HCT116 (cell line): Measurements from ENCODE around the gene FBH1. TPM values are rescaled to one million over a fixed set of nuclear protein-coding genes. Genes with fewer than 3 reads are reported as not detected.

Experiments
- ATAC-seq: fragments of 200-7000 bp; cut with Tn5 transposase; 2 replicates; pipeline ENCODE4 v1.9.1; 2020; ENCODE audit warnings: mild to moderate bottlenecking, moderate library complexity
- BruUV-seq: library from RNA; stranded (reverse); fragments of 400-500 nt; replicated peaks from 2 replicates; lab custom pipeline; 2021; lab: Mats Ljungman, UMichigan
- CTCF ChIA-PET: fragments of 300-600 bp; sonication (Branson Sonifier 250); formaldehyde crosslinking; loops from one replicate; lab custom pipeline; 2021; ENCODE audit warnings: antibody characterized with exemption; lab: Charles Lee
- POLR2A ChIA-PET: fragments of 300-600, 350-600 bp; sonication (Branson Sonifier 250); formaldehyde crosslinking; loops from one replicate; lab custom pipeline; 2021; ENCODE audit warnings: antibody characterized with exemption; lab: Charles Lee
- RAD21 ChIA-PET, 2 experiments: fragments of 300-600 bp; sonication (Branson Sonifier 250); formaldehyde crosslinking; loops; one replicate each; lab custom pipeline; 2023; ENCODE audit warnings: low total read pairs in 2 of 2; ENCODE audit not compliant: uncharacterized antibody in 2 of 2, unreplicated experiment in 2 of 2, low non-redundant PET in 1 of 2; lab: Charles Lee
- DNase-seq: peaks from one replicate; pipeline ENCODE4 v3.0.0-alpha.2; 2010; ENCODE audit warnings: low read depth, low spot score
- H2AFZ ChIP-seq: fragments of 200-600 bp; shearing (Covaris generic), sonication (generic); 2 replicates; pipeline ENCODE4 v1.6.1; 2017; ENCODE audit warnings: low read depth, mixed run types, mixed read lengths, antibody characterized with exemption, low read length; ENCODE audit not compliant: poor library complexity, severe bottlenecking
- H3K27ac ChIP-seq: 2 replicates; pipeline ENCODE4 v1.5.1; 2012; ENCODE audit warnings: low read depth, low read length
- H3K27me3 ChIP-seq: fragments of 200-600 bp; sonication (generic); 2 replicates; pipeline ENCODE4 v1.6.1; 2016; ENCODE audit warnings: mixed run types, low read length, mixed read lengths; ENCODE audit not compliant: insufficient read depth
- H3K36me3 ChIP-seq, 2 experiments: fragments of 200-500 bp in 1 of 2; fragments of 200-600 bp in 1 of 2; sonication (Bioruptor generic) in 1 of 2; sonication (generic) in 1 of 2; 2 replicates each; pipeline versions ENCODE4 v1.5.1 to v1.6.1; 2014 to 2016; ENCODE audit warnings: low read length in 2 of 2, inconsistent platforms in 1 of 2, mixed read lengths in 1 of 2, mixed run types in 1 of 2; ENCODE audit not compliant: insufficient read depth in 2 of 2, control insufficient read depth in 1 of 2
- H3K4me1 ChIP-seq, 2 experiments: fragments of 200-600 bp in 1 of 2; sonication (generic) in 1 of 2; 2 replicates each; pipeline versions ENCODE4 v1.5.1 to v1.6.1; 2012 to 2017; ENCODE audit warnings: low read length in 2 of 2, inconsistent platforms in 1 of 2, mild to moderate bottlenecking in 1 of 2, mixed read lengths in 1 of 2, mixed run types in 1 of 2, moderate library complexity in 1 of 2; ENCODE audit not compliant: insufficient read depth in 2 of 2, control insufficient read depth in 1 of 2
- H3K4me2 ChIP-seq: fragments of 200-600 bp; sonication (generic); 2 replicates; pipeline ENCODE4 v1.6.1; 2017; ENCODE audit warnings: mixed run types, low read length, mixed read lengths
- H3K4me3 ChIP-seq, 2 experiments: fragments of 200-600 bp in 1 of 2; sonication (generic) in 1 of 2; replicated peaks in 1 of 2; 2 replicates each; pipeline ENCODE4 v1.5.1; 2011 to 2016; ENCODE audit warnings: low read length in 2 of 2, control low read depth in 1 of 2, low read depth in 1 of 2, mild to moderate bottlenecking in 1 of 2, mixed read lengths in 1 of 2, mixed run types in 1 of 2
- H3K79me2 ChIP-seq: fragments of 200-600 bp; sonication (generic); 2 replicates; pipeline ENCODE4 v1.6.1; 2017; ENCODE audit warnings: mild to moderate bottlenecking, mixed run types, low read length, moderate library complexity, mixed read lengths; ENCODE audit not compliant: insufficient read depth
- H3K9ac ChIP-seq: fragments of 200-600 bp; sonication (generic); 2 replicates; pipeline ENCODE4 v1.6.1; 2016; ENCODE audit warnings: low read length, mixed read lengths
- H3K9me2 ChIP-seq: fragments of 200-600 bp; sonication (generic), shearing (Covaris generic); 2 replicates; pipeline ENCODE4 v1.6.1; 2017; ENCODE audit warnings: mixed run types, mild to moderate bottlenecking, moderate library complexity; ENCODE audit not compliant: insufficient read depth
- H3K9me3 ChIP-seq, 2 experiments: fragments of 200-500 bp in 1 of 2; fragments of 200-600 bp in 1 of 2; sonication (Bioruptor generic) in 1 of 2; sonication (generic) in 1 of 2; 2 replicates each; pipeline ENCODE4 v1.6.1; 2014 to 2017; ENCODE audit warnings: low read length in 2 of 2, mixed read lengths in 2 of 2, inconsistent platforms in 1 of 2, low read depth in 1 of 2, mild to moderate bottlenecking in 1 of 2, mixed run types in 1 of 2, moderate library complexity in 1 of 2; ENCODE audit not compliant: control insufficient read depth in 1 of 2, insufficient read depth in 1 of 2
- H4K20me1 ChIP-seq: fragments of 200-600 bp; sonication (generic), shearing (Covaris generic); 2 replicates; pipeline ENCODE4 v1.6.1; 2017; ENCODE audit warnings: mixed run types, mild to moderate bottlenecking, moderate library complexity; ENCODE audit not compliant: insufficient read depth
- CBX3 ChIP-seq: IDR thresholded peaks from 2 replicates; pipeline ENCODE4 v1.6.1; 2012; ENCODE audit warnings: low read depth
- JUND ChIP-seq: IDR thresholded peaks from 2 replicates; pipeline ENCODE4 v1.6.1; 2012
- POLR2AphosphoS5 ChIP-seq: IDR thresholded peaks from 2 replicates; pipeline ENCODE4 v1.6.1; 2011; ENCODE audit warnings: mild to moderate bottlenecking, low read depth, low read length, moderate library complexity
- RAD21 ChIP-seq: IDR thresholded peaks from 2 replicates; pipeline ENCODE4 v1.6.1; 2012; ENCODE audit warnings: low read depth, mild to moderate bottlenecking
- SIN3A ChIP-seq: IDR thresholded peaks from 2 replicates; pipeline ENCODE4 v1.6.1; 2012; ENCODE audit warnings: low read depth
- SRF ChIP-seq: IDR thresholded peaks from 2 replicates; pipeline ENCODE4 v1.6.1; 2012; ENCODE audit warnings: low read depth
- TCF7L2 ChIP-seq: IDR thresholded peaks from 2 replicates; pipeline ENCODE4 v1.7.0; 2011; ENCODE audit warnings: borderline replicate concordance, inconsistent platforms; ENCODE audit not compliant: insufficient read depth, insufficient read length; ENCODE audit errors: extremely low read depth
- ZNF274 ChIP-seq: fragments of 200-500 bp; sonication (Bioruptor generic); IDR thresholded peaks from 2 replicates; pipeline ENCODE4 v1.6.1; 2014; ENCODE audit warnings: mild to moderate bottlenecking, low read depth, low read length, inconsistent platforms
- intact Hi-C: fragments of 100-400 bp; cut with micrococcal nuclease; formaldehyde crosslinking; loops from 2 replicates; pipeline ENCODE4 v1.10.0; 2022
- total RNA-seq: library from RNA; stranded (reverse); gene quantifications from one replicate; pipeline ENCODE4 v1.2.1, GENCODE V29; 2021; ENCODE audit not compliant: unreplicated experiment
- TF ChIP-seq, protein P1 (sequence below): IDR thresholded peaks from 2 replicates; pipeline ENCODE4 v1.6.1; 2012; ENCODE audit warnings: low read depth
- TF ChIP-seq, protein P2 (sequence below), 3 experiments: fragments of 200-600 bp in 1 of 3; sonication (generic) in 1 of 3; IDR thresholded peaks in 2 of 3; conservative IDR thresholded peaks in 1 of 3; 2 replicates each; pipeline ENCODE4 v1.5.1; 2012 to 2017; ENCODE audit warnings: low read depth in 2 of 3, low read length in 2 of 3, antibody characterized with exemption in 1 of 3, borderline replicate concordance in 1 of 3, control low read depth in 1 of 3, mild to moderate bottlenecking in 1 of 3, mixed read lengths in 1 of 3, mixed run types in 1 of 3, moderate library complexity in 1 of 3; ENCODE audit not compliant: insufficient read depth in 1 of 3

The FBH1 gene
- total RNA-seq, 1 experiment from 2014 or later = 70.2 TPM

DNA sequence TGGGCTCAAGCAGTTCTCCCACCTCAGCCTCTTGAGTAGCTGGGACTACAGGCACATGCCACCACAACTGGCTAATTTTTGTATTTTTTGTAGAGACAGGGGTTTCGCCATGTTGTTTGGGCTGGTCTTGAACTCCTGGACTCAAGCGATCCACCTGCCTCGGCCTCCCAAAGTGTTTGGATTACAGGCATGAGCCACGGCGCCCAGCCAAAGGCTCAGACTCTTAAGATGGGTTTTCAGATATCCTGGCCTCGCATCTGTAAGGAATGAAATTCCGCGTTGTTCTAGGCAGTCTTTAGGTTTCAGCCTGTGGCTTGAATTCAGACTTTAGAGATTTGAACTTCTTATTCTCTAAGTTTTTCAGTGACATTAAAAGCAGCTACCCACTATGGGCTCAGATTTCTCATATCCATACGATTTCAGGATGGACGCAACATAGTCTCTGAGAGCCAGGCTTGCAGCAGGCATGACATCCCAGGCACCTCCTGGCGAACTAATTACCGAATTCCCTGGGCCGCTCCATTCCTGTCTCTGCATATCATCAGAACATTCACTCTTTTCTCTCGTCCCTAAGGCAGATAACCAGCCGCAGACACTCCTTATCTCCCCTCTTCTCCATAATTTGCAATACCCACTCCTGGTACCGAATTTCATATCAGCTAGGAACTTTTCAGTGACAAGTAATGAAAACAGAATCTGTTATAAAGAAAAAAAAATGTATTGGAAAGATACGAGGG lies 57.6 kb downstream of the FBH1 start:
- POLR2A ChIA-PET = no interaction called here
- Histone ChIP-seq H3K36me3 (no peaks in the 10 kb centered on the region), H3K4me1 (peaks cover 14 to 27% of the 10 kb centered on the region in 2 experiments; a peak in 3 of 4 replicates), H3K79me2 (no peaks in the 10 kb centered on the region), H4K20me1 (no peaks in the 10 kb centered on the region), H3K4me2 (no peak overlapping the region), H3K4me3 (no peak overlapping the region), H3K9ac (no peak overlapping the region), H3K27ac (no peak overlapping the region), H3K9me2 (no peaks in the 10 kb centered on the region), H2AFZ (no peak overlapping the region), H3K9me3 (no peaks in the 10 kb centered on the region), H3K27me3 (no peaks in the 10 kb centered on the region)
- RAD21 ChIA-PET = no interaction called here
- no peak for TF ChIP-seq JUND
- TF ChIP-seq, protein P1, sequence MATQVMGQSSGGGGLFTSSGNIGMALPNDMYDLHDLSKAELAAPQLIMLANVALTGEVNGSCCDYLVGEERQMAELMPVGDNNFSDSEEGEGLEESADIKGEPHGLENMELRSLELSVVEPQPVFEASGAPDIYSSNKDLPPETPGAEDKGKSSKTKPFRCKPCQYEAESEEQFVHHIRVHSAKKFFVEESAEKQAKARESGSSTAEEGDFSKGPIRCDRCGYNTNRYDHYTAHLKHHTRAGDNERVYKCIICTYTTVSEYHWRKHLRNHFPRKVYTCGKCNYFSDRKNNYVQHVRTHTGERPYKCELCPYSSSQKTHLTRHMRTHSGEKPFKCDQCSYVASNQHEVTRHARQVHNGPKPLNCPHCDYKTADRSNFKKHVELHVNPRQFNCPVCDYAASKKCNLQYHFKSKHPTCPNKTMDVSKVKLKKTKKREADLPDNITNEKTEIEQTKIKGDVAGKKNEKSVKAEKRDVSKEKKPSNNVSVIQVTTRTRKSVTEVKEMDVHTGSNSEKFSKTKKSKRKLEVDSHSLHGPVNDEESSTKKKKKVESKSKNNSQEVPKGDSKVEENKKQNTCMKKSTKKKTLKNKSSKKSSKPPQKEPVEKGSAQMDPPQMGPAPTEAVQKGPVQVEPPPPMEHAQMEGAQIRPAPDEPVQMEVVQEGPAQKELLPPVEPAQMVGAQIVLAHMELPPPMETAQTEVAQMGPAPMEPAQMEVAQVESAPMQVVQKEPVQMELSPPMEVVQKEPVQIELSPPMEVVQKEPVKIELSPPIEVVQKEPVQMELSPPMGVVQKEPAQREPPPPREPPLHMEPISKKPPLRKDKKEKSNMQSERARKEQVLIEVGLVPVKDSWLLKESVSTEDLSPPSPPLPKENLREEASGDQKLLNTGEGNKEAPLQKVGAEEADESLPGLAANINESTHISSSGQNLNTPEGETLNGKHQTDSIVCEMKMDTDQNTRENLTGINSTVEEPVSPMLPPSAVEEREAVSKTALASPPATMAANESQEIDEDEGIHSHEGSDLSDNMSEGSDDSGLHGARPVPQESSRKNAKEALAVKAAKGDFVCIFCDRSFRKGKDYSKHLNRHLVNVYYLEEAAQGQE = no peak
- TF ChIP-seq TCF7L2 = no peak
- TF ChIP-seq, protein P2, sequence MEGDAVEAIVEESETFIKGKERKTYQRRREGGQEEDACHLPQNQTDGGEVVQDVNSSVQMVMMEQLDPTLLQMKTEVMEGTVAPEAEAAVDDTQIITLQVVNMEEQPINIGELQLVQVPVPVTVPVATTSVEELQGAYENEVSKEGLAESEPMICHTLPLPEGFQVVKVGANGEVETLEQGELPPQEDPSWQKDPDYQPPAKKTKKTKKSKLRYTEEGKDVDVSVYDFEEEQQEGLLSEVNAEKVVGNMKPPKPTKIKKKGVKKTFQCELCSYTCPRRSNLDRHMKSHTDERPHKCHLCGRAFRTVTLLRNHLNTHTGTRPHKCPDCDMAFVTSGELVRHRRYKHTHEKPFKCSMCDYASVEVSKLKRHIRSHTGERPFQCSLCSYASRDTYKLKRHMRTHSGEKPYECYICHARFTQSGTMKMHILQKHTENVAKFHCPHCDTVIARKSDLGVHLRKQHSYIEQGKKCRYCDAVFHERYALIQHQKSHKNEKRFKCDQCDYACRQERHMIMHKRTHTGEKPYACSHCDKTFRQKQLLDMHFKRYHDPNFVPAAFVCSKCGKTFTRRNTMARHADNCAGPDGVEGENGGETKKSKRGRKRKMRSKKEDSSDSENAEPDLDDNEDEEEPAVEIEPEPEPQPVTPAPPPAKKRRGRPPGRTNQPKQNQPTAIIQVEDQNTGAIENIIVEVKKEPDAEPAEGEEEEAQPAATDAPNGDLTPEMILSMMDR (IDR thresholded peaks at IDR 0.05 in 2 of 3, conservative IDR thresholded peaks at IDR 0.05 in 1 of 3; ENCODE audit: borderline replicate concordance in 1 of 3, insufficient read depth in 1 of 3, low read depth in 2 of 3, low read length in 2 of 3) = no peak
- no peak for TF ChIP-seq SIN3A
- no peak for TF ChIP-seq POLR2AphosphoS5
- no peak for TF ChIP-seq RAD21
- no peak for TF ChIP-seq CBX3
- no peak for TF ChIP-seq ZNF274
- no peak for TF ChIP-seq SRF
- BruUV-seq = no TSS peak
- no peak for DNase-seq
- intact Hi-C loops = loop anchor here (2.0 to 10.0 kb wide), 2 partner anchors 67 to 141 kb away; partner anchors contain the start of gene RBM17
- no peak for ATAC-seq
- CTCF ChIA-PET = interaction anchor here (1.5 kb wide), 1 partner anchor 454 kb away, joined by 9 read pairs; no protein-coding TSS in a partner anchor
